ENCODE measurements around the gene UBE2E2. TPM values are rescaled to one million over a fixed set of nuclear protein-coding genes. Genes with fewer than 3 reads are reported as not detected.
A peak's percentile ranks its signal among the peaks of the same experiment; 100 is the strongest.

Gene UBE2E2
- total and polyA plus RNA-seq, 2 of the 13 experiments (the other 11 are each of a cell fraction or from before 2014, with no cell fraction given), result 0.77 to 1.5 TPM

DNA sequence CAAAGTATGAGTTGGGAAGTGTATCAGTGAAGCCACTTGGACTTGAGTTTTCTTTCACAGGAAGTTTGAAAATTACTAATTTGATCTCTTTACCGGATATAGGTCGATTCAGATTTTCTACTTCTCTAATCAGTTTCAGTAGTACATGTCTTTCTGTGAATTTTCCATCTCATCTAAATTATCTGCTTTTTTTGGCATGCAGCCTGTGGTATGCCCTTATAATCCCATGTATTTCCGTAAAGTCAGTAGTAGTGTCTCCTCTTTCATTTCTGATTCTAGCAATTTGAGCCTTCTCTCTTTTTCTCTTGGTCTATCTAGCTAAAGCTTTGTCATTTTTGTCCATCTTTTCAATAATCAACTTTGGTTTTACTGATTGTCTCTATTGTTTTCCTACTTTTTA lies 434.2 kb downstream of the UBE2E2 start (continued):
- TF ChIP-seq IKZF4 (CRISPR knock-in tag; IDR thresholded peaks at IDR 0.05; ENCODE audit: borderline replicate concordance, low read depth, not compliant biosample characterization), result no peak
- TF ChIP-seq ZNF781 (CRISPR knock-in tag; IDR thresholded peaks at IDR 0.05; ENCODE audit: borderline replicate concordance, not compliant biosample characterization), result no peak
- TF ChIP-seq TAF15 (IDR thresholded peaks at IDR 0.05; ENCODE audit: low read depth, low read length, poor library complexity, severe bottlenecking), result no peak
- no peak for TF ChIP-seq KAT8 (CRISPR knock-in tag; IDR thresholded peaks at IDR 0.05)

DNA sequence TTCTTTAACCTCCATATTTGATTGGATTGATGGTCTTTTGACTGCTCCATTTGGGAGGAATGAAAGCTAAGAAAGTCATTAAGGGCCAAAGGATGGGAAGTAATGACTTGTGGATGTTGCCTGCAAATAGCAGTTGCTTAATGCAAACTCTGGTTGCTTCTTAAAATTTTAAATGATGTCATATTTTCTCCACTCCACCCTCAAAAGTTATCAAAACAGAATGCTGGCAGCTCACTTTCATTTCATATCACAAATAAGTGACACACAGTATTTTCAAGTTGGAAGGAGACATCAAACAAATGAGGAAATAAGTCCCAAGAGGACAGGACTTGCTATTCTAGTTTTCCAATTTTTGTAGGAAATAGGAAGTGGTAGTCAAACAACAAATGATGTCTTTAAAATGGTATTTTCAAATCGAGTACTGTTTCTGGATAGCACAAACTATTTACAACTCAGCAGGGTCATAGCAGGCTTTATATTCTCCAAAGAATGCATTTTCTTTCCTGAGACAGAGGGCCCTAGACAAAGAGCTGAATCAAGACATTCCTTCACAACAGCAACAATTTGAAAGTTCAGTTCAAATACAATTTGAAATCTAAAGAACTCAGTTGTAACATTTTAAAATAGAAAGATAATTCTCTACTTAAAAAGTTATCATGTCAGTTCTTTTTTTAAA lies 437.5 kb downstream of the UBE2E2 start:
- H3K9me3 ChIP-seq (ENCODE audit: low read length), result no peaks in the 10 kb centered on the region
- no peak overlapping the region for H3K27ac ChIP-seq (ENCODE audit: extremely low read length, insufficient read depth, low read length)
- no peak overlapping the region for H2AFZ ChIP-seq (ENCODE audit: low read length)
- ChIA-PET CTCF (ENCODE audit: low intra/inter-chr PET ratio, low total read pairs) (no interaction called here), POLR2A (no interaction called here)
- no peaks in the 10 kb centered on the region for H4K20me1 ChIP-seq (ENCODE audit: insufficient read depth, low read length)
- WGBS (ENCODE audit: low lambda C conversion rate), result 0% methylated on average over 1 of the region's 1 CpG
- H3K4me1 ChIP-seq (ENCODE audit: insufficient read depth, low read length), result no peaks in the 10 kb centered on the region
- H3K27me3 ChIP-seq (ENCODE audit: control insufficient read depth in 1 of 2, insufficient read depth in 2 of 2, low read length in 2 of 2), result peaks cover 0 to 7% of the 10 kb centered on the region in 2 experiments; a peak in 1 of 5 replicates
- H3K9ac ChIP-seq (ENCODE audit: insufficient read depth, low read depth, low read length), result no peak overlapping the region
- no peaks in the 10 kb centered on the region for H3K79me2 ChIP-seq (ENCODE audit: insufficient read depth, low read length)
- no peak for TF ChIP-seq JDP2 (CRISPR knock-in tag; IDR thresholded peaks at IDR 0.05; ENCODE audit: borderline replicate concordance)
- TF ChIP-seq ATF7 (IDR thresholded peaks at IDR 0.05), result peak; percentile 59
- TF ChIP-seq ATF7 (CRISPR knock-in tag; IDR thresholded peaks at IDR 0.05), result no peak
- H3K36me3 ChIP-seq (replicated peaks in 1 of 2; ENCODE audit: control insufficient read depth in 1 of 2, insufficient read depth in 2 of 2, low read length in 2 of 2), result no peaks in the 10 kb centered on the region
- no peak for ATAC-seq
- FAIRE-seq, result no peak
- in situ Hi-C loops (cut with HindIII; ENCODE audit: extremely low pct_ligation_motif_present, low pct_unique_long_range_greater_than_20kb) (no loop called here), intact Hi-C loops (cut with micrococcal nuclease; ENCODE audit: unreplicated experiment) (no loop called here)
- DNase-seq (ENCODE audit: low spot score), result no peak
- H3K4me2 ChIP-seq (ENCODE audit: low read depth, low read length), result no peak overlapping the region
- BruUV-seq (replicated peaks), result no TSS peak
- H3K4me3 ChIP-seq (replicated peaks in 1 of 3; ENCODE audit: insufficient read depth in 1 of 3, low read depth in 2 of 3, low read length in 3 of 3), result no peak overlapping the region

Small RNA genes lying within 50 kb of the gene (small RNA-seq; reads per million reads assigned to genes)
- gene AC121251.1 (ENCODE audit: insufficient read depth in 2 of 3, insufficient read length in 3 of 3, low read depth in 2 of 3, low replicate concordance in 1 of 3) (0 reads per million in 3 experiments), gene RF00019 (ENCODE audit: insufficient read depth in 2 of 3, insufficient read length in 3 of 3, low read depth in 2 of 3, low replicate concordance in 1 of 3) (0 reads per million in 3 experiments), gene RNU6-788P (ENCODE audit: insufficient read depth in 2 of 3, insufficient read length in 3 of 3, low read depth in 2 of 3, low replicate concordance in 1 of 3) (0 reads per million in 3 experiments), gene RNU6-922P (ENCODE audit: insufficient read depth in 2 of 3, insufficient read length in 3 of 3, low read depth in 2 of 3, low replicate concordance in 1 of 3) (0 reads per million in 3 experiments)

Measured in HepG2 (cell line).